GM18868 (cell line): ENCODE measurements around the gene TSEN15.

Experiments used
- ATAC-seq: cut with Tn5 transposase; IDR thresholded peaks from one replicate; pipeline ENCODE4 v1.9.1; 2021; ENCODE audit warnings: mild to moderate bottlenecking, moderate library complexity; ENCODE audit not compliant: unreplicated experiment

TSEN15 gene

DNA sequence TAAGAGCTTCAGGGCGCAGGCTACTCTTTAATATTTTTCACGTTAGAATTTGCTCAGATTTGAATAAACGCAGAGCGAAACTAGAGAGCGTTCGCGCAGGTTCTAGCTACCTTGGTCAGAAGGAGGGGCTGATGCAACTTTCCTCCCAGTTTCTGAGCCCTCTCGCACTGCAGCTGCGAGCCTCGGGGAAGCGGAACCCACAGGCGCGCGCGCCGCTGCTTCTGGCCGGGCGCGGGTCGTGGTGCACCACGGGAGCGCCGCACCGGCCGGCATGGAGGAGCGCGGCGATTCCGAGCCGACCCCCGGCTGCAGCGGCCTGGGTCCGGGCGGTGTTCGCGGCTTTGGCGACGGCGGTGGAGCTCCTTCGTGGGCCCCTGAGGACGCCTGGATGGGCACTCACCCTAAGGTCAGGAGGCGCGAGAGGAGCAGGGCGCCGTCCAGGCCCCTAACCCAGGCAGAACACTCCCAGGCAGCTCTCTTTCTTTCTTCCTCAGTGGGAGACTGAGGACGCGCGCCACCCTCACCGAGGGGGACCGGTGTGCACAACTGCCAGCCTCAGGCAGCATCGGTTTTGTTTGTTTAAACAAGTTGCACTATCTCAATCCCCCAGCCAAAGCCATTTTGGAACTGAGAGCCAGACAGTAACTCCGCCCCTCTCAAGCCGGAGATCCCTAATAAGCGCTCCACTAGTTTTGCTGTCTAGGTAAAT lies at the start of gene TSEN15:
TSEN15 (plus strand) TSS at position 246 of the 709 bp plus-strand sequence; CDS start at position 272, 26 bp downstream.
- peak; percentile 97 for ATAC-seq

DNA sequence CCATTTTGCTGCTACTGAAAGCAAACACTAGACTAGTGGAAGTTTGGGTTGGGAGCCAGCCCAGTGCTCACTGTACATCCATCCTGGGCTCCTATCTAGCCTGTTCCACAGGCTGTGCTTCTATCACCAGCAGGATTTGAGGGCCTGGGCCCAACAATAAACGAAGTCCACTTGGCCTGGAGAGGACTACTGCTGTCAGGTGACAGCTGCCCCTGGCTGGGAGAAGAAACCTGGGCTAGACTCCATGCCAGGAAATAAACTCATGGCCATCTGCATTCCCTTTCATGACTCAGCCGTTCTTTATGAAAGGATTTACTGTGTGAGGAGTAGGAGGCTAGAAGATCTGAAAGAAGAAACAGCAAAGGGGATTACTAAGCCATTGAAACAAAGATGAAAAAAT lies 49.5 kb upstream of the TSEN15 start:
- no peak for ATAC-seq

DNA sequence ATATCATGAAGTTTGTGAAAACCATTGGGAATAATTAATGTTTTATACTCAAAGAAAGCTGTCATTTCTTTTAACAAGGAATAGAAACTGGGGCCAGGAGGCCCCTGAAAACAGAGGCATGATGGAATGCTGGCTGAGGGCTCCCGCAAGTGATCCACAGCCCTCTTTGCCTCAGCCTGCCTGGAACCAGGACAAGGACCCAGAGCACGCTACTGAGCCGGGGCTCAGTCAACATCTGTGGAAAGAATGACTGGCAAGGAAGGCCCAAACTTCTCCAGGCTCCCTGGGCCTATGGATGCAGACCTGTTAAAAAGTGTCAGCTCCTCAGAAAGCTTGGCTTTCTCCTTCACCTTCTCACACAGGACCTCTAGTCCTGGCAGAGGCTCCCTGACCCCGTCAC lies 46.6 kb upstream of the TSEN15 start:
- ATAC-seq: no peak

DNA sequence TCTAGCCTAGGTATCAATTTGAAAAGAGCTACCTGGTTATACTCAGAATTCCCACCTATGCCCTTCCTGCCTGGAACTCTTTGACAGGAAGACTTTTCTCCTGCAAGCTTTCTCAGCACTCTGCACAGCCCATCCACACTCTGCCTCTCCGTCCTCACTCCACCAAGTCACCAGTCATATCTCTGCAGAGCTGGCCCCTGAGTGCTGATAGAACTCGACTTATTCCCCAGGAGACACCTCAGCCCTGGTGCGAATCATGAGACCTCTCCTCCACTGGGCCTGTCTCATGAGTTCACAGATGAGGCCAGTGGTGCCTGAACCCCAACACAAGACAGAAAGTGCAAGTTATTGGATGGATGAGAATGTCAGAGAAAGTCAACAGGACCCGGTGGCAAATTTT lies 46.0 kb upstream of the TSEN15 start:
- ATAC-seq: no peak

DNA sequence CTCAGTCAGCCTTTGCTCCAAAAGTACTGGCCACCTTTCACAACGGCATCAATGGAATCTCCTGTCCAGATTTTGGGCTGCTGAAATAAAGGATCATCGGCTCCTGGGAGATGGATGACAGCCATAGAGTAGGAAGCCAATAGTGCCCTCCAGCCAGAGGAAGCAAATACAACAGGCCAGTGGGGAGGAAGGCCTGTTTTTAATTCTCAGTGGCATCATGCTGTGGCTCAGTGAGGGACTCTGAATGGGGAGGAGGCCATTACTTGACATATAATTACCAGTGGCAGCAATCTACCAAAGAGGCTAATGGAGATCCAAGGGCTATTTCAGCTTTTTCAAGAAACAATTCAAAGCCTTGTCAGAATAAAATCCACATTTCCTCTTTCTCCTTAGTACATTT lies 40.7 kb upstream of the TSEN15 start:
- ATAC-seq: no peak

DNA sequence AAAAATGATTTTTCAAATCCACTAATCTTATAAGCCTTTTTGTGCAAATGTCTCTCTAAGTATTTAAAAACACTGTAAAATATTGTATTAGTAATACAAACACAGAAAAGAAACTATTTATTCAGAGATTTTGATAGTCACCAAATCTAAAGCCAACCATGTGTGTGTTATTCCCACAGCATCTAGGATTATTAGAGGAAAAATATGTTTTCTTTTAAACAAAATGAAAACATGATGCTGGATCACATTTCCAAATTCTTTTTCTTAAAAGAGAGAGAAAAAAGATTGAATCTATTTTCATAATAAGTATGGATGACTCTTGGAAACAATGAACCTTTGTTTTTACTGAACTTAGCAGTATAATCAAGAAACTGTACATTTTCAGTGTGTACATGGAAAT lies 39.3 kb upstream of the TSEN15 start:
- ATAC-seq: no peak

DNA sequence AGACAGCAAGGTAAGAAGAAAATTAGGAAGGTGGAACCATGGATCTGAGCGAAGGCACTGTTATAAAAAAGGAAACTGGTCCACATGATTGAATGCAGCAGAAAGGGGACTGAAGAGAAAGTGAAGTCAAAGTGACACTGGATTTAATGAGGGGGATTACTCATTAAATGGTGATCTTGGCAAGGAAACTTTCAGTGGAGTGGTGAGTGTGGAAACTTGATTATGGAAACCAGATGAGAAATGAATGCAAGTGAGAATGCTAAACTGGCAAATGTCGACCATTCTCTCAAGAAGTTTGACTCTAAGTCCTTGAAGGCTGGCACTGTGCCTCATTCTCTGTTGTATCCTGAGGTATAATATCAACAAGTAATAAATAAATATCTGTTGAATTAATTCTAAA lies 37.3 kb upstream of the TSEN15 start:
- no peak for ATAC-seq

DNA sequence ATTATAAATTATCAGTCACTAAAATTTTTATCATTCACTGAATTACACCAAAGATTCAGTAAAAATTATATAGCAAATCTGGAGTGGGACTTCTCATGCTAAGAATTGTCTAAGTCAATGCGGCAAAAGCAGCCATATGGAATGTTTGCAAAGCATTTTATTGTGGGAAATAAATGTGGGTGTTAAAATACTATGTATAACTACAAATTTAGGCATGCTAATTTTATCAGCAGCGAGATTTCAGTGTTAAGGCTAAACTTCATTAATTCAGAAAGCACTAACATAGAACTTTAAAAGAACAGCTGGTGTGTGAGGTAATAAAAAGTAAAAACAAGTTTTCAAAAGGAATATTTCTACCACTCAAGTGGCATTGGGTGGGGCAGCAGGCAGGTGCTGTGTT lies 35.4 kb upstream of the TSEN15 start:
- ATAC-seq: no peak

DNA sequence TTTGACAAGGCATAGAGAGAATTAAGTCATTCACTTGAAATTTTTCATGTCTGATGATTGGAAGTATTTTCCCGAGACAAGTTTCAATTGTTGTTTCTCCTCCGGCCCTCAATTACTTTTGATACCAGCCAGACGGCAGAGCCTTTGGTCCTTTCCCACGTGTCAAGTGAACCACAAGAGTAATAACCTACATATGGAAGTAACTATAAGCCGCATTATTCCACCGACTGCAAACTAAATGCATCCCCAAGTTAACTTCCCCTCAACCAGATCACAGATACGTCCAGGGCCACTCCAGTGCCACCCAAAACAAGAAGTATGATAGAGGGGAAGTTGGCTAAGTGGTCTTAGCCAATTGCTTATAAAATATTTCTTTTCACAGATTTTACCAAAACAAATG lies 34.2 kb upstream of the TSEN15 start:
- no peak for ATAC-seq

DNA sequence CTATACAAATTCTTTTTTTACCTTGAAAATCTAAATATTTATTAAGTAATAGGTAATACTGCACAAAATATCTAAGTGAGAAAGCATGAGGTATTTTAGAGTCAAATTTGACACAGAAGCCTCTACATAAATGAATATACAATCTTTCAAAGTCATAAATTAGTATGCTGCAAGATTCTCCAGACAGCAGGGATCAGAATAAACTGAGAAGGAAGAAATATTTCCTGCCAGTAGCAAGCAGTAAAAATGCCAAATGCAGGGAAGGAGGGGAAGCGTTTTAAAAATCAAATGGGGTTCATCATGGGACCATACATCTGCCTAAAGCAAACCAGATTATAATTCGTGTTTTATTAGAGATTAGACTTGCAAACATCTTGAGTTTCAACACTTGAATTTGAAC lies 32.9 kb upstream of the TSEN15 start:
- ATAC-seq: no peak

DNA sequence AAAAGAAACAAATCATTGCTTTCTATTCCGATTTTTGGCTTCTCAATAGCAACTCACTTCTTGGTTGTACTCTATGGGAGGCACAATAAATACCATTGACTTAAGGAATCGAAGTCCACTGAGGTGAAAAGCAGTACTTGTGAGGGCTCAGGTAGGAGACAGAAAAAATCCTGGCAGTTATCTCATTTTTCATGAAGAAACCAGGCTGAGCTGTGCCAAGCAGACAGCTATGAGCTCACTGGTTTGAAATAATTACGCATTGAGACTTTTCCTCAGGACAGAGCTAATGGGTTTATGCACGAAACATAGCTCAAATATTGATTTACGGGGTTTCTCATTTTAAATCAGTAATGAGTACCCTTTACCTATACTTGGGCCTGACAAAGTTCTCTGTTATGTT lies 32.5 kb upstream of the TSEN15 start:
- ATAC-seq: no peak

DNA sequence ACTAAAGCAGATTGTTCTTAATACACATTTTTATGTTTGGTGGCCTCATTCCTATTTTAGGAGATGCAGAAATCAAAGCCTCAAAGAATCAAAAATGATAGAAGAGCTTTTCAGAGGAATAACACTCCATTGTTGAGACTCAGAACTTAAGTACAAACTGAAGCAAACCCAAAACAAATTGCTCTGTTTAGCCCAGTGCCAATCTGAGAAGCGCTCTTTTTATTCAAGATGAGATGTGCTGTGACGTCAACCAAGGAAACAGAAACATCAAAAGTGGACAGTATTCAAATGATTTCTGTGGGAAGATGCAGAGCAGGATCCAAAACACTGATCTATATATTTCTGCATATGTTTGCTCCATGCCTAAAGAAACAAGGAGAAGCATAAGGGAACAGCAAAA lies 32.0 kb upstream of the TSEN15 start:
- no peak for ATAC-seq

DNA sequence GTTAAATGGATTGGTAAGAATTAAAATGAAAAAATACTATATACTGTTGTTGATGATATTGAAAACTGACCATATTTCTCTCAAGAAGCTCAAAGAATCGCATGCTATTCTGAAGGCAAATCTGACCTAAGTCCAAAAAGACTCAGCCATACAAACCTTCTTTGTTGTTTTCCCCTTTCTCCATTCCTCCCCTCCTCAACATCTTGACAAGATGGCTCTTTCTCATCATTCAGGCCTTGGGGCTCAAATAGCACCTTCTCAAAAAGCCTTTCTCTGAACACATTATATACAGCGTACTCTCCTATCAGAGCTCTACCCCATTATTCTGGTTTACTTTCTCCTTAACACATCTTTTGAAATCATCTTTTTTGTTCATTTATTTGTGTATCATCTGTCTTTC lies 31.2 kb upstream of the TSEN15 start:
- ATAC-seq: no peak

DNA sequence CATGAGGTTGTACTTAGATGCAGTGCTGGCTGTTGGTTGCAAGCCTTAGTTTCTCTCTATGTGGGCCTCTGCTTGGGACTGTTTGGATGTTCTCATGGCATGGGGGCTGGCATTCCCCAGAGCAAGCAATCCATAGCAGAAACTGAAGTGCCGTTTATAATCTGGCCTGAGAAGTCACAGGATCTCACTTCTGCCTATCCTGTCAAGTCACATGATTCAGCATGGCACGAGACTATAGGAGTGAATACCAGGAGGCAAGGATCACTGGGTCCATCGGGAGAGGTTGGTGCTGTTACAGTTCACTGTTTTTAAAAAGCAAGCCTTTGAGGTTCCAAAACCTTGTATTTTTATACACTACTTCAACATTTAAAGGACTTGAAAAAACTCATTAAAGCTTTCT lies 30.7 kb upstream of the TSEN15 start:
- no peak for ATAC-seq

DNA sequence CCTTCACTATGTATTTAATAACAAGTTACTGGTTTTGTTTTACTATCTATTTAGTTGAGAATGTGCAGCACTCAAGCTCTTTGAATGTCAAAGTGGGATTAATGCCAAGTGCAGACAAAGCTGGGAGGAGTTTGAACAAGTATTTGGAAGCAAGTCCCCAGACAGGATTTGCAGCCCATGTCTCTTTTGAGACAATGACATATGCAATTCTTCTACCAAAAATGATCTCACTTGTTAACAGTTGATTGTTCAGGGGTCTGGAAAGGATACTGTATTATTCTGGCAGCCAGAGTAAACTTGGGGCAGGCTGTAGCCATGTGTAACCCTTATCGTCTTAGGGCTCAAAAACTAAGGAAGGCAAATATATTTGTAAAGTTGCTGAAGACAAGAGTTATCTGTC lies 29.8 kb upstream of the TSEN15 start:
- no peak for ATAC-seq

DNA sequence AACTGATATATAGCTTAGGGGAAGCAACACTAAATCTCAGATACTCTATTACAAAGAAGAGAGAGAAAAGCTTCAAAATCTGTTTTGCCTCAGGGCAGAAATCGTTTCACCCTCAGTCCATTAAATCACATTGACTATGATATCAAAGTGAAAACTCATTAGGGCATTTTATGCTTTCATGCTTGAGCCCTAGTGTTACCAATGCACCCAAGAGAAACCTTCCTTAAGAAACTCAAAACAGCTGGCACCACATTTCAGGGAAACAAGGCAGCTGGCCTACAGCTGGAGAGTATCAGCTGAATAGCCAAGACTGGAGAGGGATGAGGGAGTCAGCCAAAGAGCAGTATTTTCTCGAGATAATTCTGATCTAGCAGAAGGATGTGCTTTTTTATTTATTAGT lies 28.9 kb upstream of the TSEN15 start:
- no peak for ATAC-seq

DNA sequence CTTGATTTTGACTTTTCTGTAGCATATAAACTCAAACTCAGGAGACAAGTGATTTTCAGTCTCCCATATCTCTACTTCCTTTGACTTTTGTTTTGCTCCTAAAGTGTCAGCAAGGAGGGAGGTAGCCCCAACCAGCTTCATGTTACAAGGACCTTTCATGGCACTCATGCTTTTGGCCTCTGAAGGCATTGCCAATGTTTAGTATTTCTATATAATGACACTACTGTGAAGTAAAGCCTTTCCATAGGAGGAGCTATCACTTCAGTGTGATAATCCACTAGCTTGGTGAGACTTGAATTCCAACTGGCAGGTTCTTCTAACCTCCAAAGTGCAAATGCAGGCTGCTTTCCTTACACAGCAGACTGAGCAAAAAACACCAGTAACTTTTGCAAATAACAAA lies 28.4 kb upstream of the TSEN15 start:
- ATAC-seq: no peak

DNA sequence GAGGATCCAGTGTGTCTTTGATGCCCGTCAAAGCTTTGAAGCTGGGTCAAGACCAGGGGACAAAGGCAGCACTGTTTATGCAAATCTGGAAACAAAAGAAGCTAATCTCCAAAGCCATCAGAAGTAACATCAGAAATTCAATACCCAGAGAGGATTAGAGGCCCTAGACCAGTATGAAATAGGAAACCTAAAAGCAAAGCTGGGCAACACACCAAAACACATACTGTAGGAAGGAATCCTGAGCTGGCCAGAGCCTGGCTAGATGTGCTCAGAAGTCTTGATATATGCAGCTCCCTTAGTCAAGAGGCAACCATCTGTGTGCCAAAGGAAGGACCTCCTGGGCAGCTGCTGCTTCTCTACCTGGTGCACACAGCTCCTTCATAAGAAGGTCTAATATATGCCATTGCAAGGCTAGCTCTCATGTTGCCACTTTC lies 26.3 kb upstream of the TSEN15 start:
- ATAC-seq: no peak

DNA sequence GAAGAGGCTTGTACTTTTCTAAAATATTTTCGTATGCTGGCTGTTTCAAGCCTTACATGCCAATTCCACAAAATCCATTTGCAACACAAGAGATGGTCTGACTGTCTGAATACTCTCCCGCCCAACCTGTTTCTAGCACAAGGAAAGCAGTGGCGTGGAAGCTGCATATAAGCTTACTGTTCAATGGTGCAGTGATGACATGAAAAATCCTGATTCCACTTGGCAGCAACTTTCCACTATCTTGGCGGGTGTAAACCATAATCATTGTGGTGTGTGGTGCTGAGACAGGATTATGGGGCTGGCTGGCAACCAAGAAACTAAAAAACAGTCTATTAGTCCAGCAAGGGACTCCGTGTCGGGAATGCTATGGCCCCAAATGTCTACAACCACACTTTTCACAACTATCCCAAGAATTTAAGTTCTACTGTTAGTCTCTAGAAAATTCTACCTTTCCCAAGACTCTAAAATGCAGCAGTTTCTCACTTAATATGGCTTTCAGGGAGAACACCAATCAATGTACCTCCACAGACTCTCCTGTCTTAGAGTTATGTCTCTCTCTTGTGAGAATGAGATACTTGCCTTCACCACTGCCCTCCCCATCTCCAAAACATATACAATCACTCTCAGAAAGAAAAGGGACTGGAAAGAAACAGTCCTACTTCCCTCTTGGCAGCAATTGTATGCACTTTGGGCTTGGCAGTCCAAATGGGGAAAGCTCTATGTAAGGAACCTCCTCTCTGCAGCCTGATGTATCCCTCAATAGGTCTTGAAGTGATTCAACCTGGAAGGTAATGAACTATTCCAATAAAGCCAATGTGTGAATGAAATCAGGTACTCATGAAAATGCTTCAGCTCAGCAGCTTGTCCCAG lies 23.5 kb upstream of the TSEN15 start:
- no peak for ATAC-seq

DNA sequence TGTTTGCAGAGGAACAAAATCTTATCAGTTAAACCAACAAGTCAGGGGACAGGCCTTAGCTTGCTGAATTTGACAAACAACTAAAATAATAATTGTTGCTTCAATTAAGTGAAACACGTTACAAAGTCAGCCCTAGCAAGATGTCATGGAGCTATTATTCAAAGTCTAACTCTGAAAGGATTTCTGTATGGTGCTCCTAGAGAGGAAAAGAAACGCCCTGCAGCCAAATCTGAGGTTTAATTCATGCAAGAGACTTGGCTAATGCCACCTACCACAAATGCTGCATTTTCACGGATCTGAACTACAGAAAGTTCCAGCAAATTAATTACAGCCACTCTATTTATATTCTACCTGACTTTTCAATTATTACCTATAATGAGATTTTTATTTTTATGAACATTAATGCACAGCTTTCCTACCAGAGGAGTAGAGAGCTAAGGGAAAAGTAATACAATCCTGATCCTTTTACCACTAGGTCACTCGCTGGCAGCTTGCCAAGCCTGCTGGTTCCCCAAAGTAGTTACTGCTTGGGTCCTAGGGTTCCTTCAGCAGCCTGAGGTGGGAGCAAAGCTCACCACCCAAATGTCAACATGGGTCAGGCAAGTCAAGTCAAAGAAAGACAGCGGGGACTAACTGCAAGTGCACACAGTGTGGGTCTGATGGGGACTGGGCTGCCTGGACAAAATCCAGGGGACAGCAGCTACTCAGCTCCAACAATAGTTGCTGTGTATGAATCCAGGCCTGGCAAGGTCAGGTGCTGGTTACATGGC lies 22.5 kb upstream of the TSEN15 start:
- no peak for ATAC-seq

DNA sequence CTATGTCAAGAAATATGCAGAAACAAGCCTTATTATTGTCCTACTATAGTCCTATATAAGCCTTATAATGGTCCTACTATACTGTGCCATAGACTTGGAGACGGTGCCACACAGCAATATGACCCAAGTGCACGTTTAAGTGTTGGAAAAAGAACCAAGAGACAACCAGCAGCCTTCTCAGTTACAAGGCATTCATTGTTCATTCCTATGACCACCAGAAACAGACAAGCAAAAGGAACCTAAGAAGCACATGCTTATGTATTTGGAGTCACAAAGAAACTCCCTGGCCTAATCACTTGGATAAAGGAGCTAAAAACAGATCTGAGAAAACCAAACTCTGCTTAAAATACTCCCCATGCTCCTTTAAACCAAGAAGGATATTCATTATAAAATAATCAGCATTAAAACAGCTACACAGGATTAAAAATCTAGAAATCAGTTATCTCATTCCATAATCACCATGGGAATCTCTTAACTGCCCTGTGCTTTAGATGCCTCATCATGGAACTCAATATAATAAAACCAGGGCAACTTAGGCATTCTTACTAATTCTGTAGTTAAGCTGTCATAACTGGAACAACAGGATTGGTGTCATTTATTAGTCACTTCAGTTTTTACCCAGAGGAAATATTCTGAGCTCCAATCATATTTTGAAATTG lies 21.0 kb upstream of the TSEN15 start:
- no peak for ATAC-seq
